K562 (cell line): Measurements from ENCODE around the gene FGF14. TPM values are rescaled to one million over a fixed set of nuclear protein-coding genes. Genes with fewer than 3 reads are reported as not detected.

Experiments
- ATAC-seq: fragments of 200-7000 bp; cut with Tn5 transposase; 3 replicates; pipeline ENCODE4 v1.9.1; 2020; ENCODE audit warnings: moderate library complexity
- BruUV-seq: library from RNA; stranded (reverse); fragments of 400-500 nt; replicated peaks from 2 replicates; lab custom pipeline; 2021; lab: Mats Ljungman, UMichigan
- CTCF ChIA-PET: fragments of 300-600 bp; formaldehyde crosslinking; extraction: SDS; loops from one replicate; lab custom pipeline; 2021; ENCODE audit warnings: low intra/inter-chr PET ratio; lab: Yijun Ruan, JAX
- POLR2A ChIA-PET: fragments of 300-600, 350-650 bp; sonication (Branson Sonifier 250); formaldehyde crosslinking; extraction: SDS; loops from one replicate; lab custom pipeline; 2021; ENCODE audit warnings: antibody characterized with exemption, inconsistent platforms; lab: Yijun Ruan, JAX
- DNase-seq, 4 experiments: peaks; one replicate each; pipeline versions ENCODE4 v3.0.0 to v3.0.0-alpha.2; 2011 to 2018; ENCODE audit warnings: low spot score in 3 of 4, mixed read lengths in 3 of 4; ENCODE audit errors: extremely low read depth in 1 of 4
- FAIRE-seq: peaks from 2 replicates; lab custom pipeline; 2011; peaks lifted over from hg19 to GRCh38; lab: Jason Lieb, UNC
- H2AFZ ChIP-seq: 2 replicates; pipeline ENCODE4 v1.6.0; 2011; ENCODE audit warnings: low read depth, low read length, control low read depth, inconsistent platforms
- H3K27ac ChIP-seq: fragments of 200-600 bp; 3 replicates; pipeline ENCODE4 v1.8.0; 2011; ENCODE audit warnings: low read depth, mild to moderate bottlenecking, control low read depth, inconsistent platforms, low read length, moderate library complexity, mixed read lengths; ENCODE audit errors: extremely low read depth
- H3K27me3 ChIP-seq, 2 experiments: fragments of 300-600 bp in 1 of 2; 2 replicates in 1 of 2; 3 replicates in 1 of 2; pipeline versions ENCODE4 v1.6.0 to v1.8.0; 2011; ENCODE audit warnings: inconsistent platforms in 2 of 2, low read length in 2 of 2, mild to moderate bottlenecking in 1 of 2, mixed read lengths in 1 of 2, moderate library complexity in 1 of 2; ENCODE audit not compliant: control insufficient read depth in 2 of 2, insufficient read depth in 2 of 2
- H3K36me3 ChIP-seq: fragments of 300-600 bp; 3 replicates; pipeline ENCODE4 v1.8.0; 2011; ENCODE audit warnings: mild to moderate bottlenecking, low read length, inconsistent platforms; ENCODE audit not compliant: control insufficient read depth, insufficient read depth
- H3K4me1 ChIP-seq, 2 experiments: fragments of 200-600 bp in 1 of 2; replicated peaks in 1 of 2; 2 replicates in 1 of 2; 3 replicates in 1 of 2; pipeline versions ENCODE4 v1.5.1 to v1.8.0; 2011; ENCODE audit warnings: inconsistent platforms in 2 of 2, low read length in 2 of 2, mild to moderate bottlenecking in 1 of 2, mixed read lengths in 1 of 2, moderate library complexity in 1 of 2; ENCODE audit not compliant: control insufficient read depth in 2 of 2, insufficient read depth in 2 of 2
- H3K4me2 ChIP-seq: 2 replicates; pipeline ENCODE4 v1.6.1; 2011; ENCODE audit warnings: low read length, control low read depth, inconsistent platforms, mixed read lengths; ENCODE audit not compliant: insufficient read depth
- H3K4me3 ChIP-seq: fragments of 200-600 bp; sonication (generic), shearing (Covaris generic); 2 replicates; pipeline ENCODE4 v1.5.1; 2016; ENCODE audit warnings: control low read depth, inconsistent platforms
- H3K79me2 ChIP-seq: fragments of 200-600 bp; 3 replicates; pipeline ENCODE4 v1.8.0; 2011; ENCODE audit warnings: low read length, inconsistent platforms; ENCODE audit not compliant: control insufficient read depth, insufficient read depth
- H3K9ac ChIP-seq, 2 experiments: 2 replicates each; pipeline versions ENCODE4 v1.6.0 to v1.6.1; 2011; ENCODE audit warnings: low read depth in 2 of 2, low read length in 2 of 2, control low read depth in 1 of 2, inconsistent platforms in 1 of 2, mild to moderate bottlenecking in 1 of 2, mixed read lengths in 1 of 2; ENCODE audit not compliant: insufficient read depth in 1 of 2
- H3K9me1 ChIP-seq: one replicate; pipeline ENCODE4 v1.6.0; 2011; ENCODE audit warnings: inconsistent platforms, mild to moderate bottlenecking, low read length, moderate library complexity; ENCODE audit not compliant: control insufficient read depth, insufficient read depth
- H3K9me3 ChIP-seq: replicated peaks from 2 replicates; pipeline ENCODE4 v1.5.1; 2011; ENCODE audit warnings: low read depth, low read length, inconsistent platforms; ENCODE audit not compliant: control insufficient read depth, insufficient read depth
- H4K20me1 ChIP-seq: replicated peaks from 2 replicates; pipeline ENCODE4 v1.6.1; 2011; ENCODE audit warnings: low read length, inconsistent platforms, mixed read lengths; ENCODE audit not compliant: control insufficient read depth, insufficient read depth
- ERF ChIP-seq: fragments of 450-650 bp; formaldehyde crosslinking; IDR thresholded peaks from 2 replicates; pipeline ENCODE4 v1.4.0; 2020; ENCODE audit warnings: mild to moderate bottlenecking, mixed read lengths
- HDAC8 ChIP-seq: fragments of 450-650 bp; IDR thresholded peaks from 2 replicates; pipeline ENCODE4 v1.6.1; 2016; ENCODE audit warnings: mild to moderate bottlenecking, missing genetic modification characterization, moderate library complexity, missing compliant biosample characterization
- HNRNPL ChIP-seq: fragments of 200-400 bp; formaldehyde crosslinking; IDR thresholded peaks from 2 replicates; pipeline ENCODE4 v1.6.1; 2017; ENCODE audit warnings: low read depth, mild to moderate bottlenecking, low read length
- JUNB ChIP-seq: fragments of 450-650 bp; formaldehyde crosslinking; conservative IDR thresholded peaks from 2 replicates; pipeline ENCODE4 v1.4.0; 2020; ENCODE audit warnings: mild to moderate bottlenecking
- SIN3B ChIP-seq: fragments of 450-650 bp; IDR thresholded peaks from 2 replicates; pipeline ENCODE4 v1.6.1; 2017; ENCODE audit warnings: low read depth, mild to moderate bottlenecking, moderate library complexity
- SRSF1 ChIP-seq: fragments of 200-400 bp; formaldehyde crosslinking; IDR thresholded peaks from 2 replicates; pipeline ENCODE4 v1.6.1; 2017; ENCODE audit warnings: mild to moderate bottlenecking, low read depth, low read length, moderate library complexity
- TGIF2 ChIP-seq: sonication (generic); formaldehyde crosslinking; IDR thresholded peaks from 2 replicates; pipeline ENCODE4 v1.8.1; 2022; ENCODE audit warnings: mild to moderate bottlenecking, missing genetic modification reagents, moderate library complexity
- ZBTB1 ChIP-seq: sonication (generic); formaldehyde crosslinking; IDR thresholded peaks from 2 replicates; pipeline ENCODE4 v1.8.1; 2023; ENCODE audit warnings: missing genetic modification reagents, low read depth, mild to moderate bottlenecking, borderline replicate concordance
- ZNF717 ChIP-seq: fragments of 250-450 bp; sonication (Bioruptor Pico); IDR thresholded peaks from 2 replicates; pipeline ENCODE4 v1.5.0; 2021
- WGBS: fragments of 100-300 bp; shearing (Covaris generic); methylation state at CpG from one replicate; pipeline ENCODE4 v1.1.6; 2016; ENCODE audit warnings: low coverage, mixed read lengths; ENCODE audit not compliant: insufficient coverage; ENCODE audit errors: missing lambda C conversion rate; 5-methylcytosine and 5-hydroxymethylcytosine counted together
- in situ Hi-C: fragments of 300-500 bp; cut with MboI; formaldehyde crosslinking; loops from 4 replicates; pipeline ENCODE4 v1.15.0; 2018; ENCODE audit warnings: inconsistent platforms, mixed read lengths
- intact Hi-C: fragments of 100-400 bp; cut with micrococcal nuclease; formaldehyde crosslinking; loops from 2 replicates; pipeline ENCODE4 v1.14.2; 2022
- polyA plus RNA-seq, 8 experiments: library from polyadenylated mRNA; depleted of rRNA in 4 of 8; stranded (reverse) in 5 of 8; unstranded in 3 of 8; fragments of >200 nt; fragmentation: Nextera tagmentation in 2 of 8; fragmentation: Illumina TruSeq in 1 of 8; extraction: Ambion mirVana in 2 of 8; extraction: Trizol in 1 of 8; gene quantifications; 2 replicates each; pipeline versions ENCODE4 v1.2.1 to v1.2.3, GENCODE V29; 2011 to 2014; ENCODE audit warnings: inconsistent platforms in 1 of 8, missing spikeins in 1 of 8
- total RNA-seq, 7 experiments: library from RNA; depleted of rRNA in 6 of 7; stranded (reverse); fragments of >200 nt in 6 of 7; fragmentation: Illumina TruSeq in 2 of 7; extraction: Trizol in 2 of 7; gene quantifications; 2 replicates each; pipeline versions ENCODE4 v1.2.1 to v1.2.3, GENCODE V29; 2011 to 2021; ENCODE audit warnings: low replicate concordance in 1 of 7
- TF ChIP-seq, protein P1 (sequence below): fragments of 450-650 bp; IDR thresholded peaks from 2 replicates; pipeline ENCODE4 v1.6.1; 2014; ENCODE audit warnings: low read depth, mild to moderate bottlenecking, moderate library complexity, borderline replicate concordance
- TF ChIP-seq, protein P2 (sequence below): sonication (generic); formaldehyde crosslinking; IDR thresholded peaks from 2 replicates; pipeline ENCODE4 v1.8.0; 2022; ENCODE audit warnings: mild to moderate bottlenecking, missing genetic modification reagents
- TF ChIP-seq, protein P3 (sequence below): IDR thresholded peaks from 3 replicates; pipeline ENCODE4 v1.6.1; 2011; ENCODE audit warnings: borderline replicate concordance, mild to moderate bottlenecking, moderate library complexity; ENCODE audit not compliant: insufficient read length; ENCODE audit errors: extremely low read depth

Gene FGF14
- total and polyA plus RNA-seq, 9 of the 15 experiments (the other 6 are each of a cell fraction or from before 2014, with no cell fraction given) = not detected

DNA sequence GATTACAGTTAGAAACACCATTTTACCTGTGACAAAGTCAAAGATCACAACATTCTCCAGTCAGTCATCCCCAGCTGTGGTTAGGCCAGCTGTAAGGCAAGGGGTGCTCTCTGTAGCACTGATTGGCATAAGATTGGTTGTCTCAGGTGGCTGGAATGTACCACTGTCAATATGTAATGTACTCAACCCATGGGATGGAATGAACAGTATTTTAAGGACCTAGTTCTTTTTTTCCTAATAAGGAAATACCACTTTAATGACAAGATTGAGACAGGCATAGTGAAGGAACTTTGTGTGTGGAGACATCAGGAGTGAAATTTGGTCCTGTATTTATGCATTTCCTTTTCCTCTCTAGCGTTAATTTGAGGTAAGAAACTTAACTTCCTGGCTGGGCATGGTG is 638.7 kb downstream of the FGF14 start:
- TF ChIP-seq ERF (CRISPR knock-in tag) = no peak
- no peak for TF ChIP-seq HDAC8 (tag)
- TF ChIP-seq ZBTB1 (CRISPR knock-in tag) = no peak
- TF ChIP-seq TGIF2 (CRISPR knock-in tag) = no peak
- no peak for TF ChIP-seq ZNF717 (CRISPR knock-in tag)
- TF ChIP-seq, protein P1, sequence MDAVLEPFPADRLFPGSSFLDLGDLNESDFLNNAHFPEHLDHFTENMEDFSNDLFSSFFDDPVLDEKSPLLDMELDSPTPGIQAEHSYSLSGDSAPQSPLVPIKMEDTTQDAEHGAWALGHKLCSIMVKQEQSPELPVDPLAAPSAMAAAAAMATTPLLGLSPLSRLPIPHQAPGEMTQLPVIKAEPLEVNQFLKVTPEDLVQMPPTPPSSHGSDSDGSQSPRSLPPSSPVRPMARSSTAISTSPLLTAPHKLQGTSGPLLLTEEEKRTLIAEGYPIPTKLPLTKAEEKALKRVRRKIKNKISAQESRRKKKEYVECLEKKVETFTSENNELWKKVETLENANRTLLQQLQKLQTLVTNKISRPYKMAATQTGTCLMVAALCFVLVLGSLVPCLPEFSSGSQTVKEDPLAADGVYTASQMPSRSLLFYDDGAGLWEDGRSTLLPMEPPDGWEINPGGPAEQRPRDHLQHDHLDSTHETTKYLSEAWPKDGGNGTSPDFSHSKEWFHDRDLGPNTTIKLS = no peak
- TF ChIP-seq, protein P2, sequence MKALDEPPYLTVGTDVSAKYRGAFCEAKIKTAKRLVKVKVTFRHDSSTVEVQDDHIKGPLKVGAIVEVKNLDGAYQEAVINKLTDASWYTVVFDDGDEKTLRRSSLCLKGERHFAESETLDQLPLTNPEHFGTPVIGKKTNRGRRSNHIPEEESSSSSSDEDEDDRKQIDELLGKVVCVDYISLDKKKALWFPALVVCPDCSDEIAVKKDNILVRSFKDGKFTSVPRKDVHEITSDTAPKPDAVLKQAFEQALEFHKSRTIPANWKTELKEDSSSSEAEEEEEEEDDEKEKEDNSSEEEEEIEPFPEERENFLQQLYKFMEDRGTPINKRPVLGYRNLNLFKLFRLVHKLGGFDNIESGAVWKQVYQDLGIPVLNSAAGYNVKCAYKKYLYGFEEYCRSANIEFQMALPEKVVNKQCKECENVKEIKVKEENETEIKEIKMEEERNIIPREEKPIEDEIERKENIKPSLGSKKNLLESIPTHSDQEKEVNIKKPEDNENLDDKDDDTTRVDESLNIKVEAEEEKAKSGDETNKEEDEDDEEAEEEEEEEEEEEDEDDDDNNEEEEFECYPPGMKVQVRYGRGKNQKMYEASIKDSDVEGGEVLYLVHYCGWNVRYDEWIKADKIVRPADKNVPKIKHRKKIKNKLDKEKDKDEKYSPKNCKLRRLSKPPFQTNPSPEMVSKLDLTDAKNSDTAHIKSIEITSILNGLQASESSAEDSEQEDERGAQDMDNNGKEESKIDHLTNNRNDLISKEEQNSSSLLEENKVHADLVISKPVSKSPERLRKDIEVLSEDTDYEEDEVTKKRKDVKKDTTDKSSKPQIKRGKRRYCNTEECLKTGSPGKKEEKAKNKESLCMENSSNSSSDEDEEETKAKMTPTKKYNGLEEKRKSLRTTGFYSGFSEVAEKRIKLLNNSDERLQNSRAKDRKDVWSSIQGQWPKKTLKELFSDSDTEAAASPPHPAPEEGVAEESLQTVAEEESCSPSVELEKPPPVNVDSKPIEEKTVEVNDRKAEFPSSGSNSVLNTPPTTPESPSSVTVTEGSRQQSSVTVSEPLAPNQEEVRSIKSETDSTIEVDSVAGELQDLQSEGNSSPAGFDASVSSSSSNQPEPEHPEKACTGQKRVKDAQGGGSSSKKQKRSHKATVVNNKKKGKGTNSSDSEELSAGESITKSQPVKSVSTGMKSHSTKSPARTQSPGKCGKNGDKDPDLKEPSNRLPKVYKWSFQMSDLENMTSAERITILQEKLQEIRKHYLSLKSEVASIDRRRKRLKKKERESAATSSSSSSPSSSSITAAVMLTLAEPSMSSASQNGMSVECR = no peak
- TF ChIP-seq, protein P3, sequence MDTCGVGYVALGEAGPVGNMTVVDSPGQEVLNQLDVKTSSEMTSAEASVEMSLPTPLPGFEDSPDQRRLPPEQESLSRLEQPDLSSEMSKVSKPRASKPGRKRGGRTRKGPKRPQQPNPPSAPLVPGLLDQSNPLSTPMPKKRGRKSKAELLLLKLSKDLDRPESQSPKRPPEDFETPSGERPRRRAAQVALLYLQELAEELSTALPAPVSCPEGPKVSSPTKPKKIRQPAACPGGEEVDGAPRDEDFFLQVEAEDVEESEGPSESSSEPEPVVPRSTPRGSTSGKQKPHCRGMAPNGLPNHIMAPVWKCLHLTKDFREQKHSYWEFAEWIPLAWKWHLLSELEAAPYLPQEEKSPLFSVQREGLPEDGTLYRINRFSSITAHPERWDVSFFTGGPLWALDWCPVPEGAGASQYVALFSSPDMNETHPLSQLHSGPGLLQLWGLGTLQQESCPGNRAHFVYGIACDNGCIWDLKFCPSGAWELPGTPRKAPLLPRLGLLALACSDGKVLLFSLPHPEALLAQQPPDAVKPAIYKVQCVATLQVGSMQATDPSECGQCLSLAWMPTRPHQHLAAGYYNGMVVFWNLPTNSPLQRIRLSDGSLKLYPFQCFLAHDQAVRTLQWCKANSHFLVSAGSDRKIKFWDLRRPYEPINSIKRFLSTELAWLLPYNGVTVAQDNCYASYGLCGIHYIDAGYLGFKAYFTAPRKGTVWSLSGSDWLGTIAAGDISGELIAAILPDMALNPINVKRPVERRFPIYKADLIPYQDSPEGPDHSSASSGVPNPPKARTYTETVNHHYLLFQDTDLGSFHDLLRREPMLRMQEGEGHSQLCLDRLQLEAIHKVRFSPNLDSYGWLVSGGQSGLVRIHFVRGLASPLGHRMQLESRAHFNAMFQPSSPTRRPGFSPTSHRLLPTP = no peak
- no peak for TF ChIP-seq HNRNPL
- no peak for TF ChIP-seq JUNB (CRISPR knock-in tag)
- no peak for TF ChIP-seq SIN3B
- TF ChIP-seq SRSF1 = no peak
- no peak overlapping the region for H3K27ac ChIP-seq
- no peaks in the 10 kb centered on the region for H3K4me1 ChIP-seq
- H2AFZ ChIP-seq = no peak overlapping the region
- ATAC-seq (no peak), FAIRE-seq (no peak), DNase-seq (no peak)
- no TSS peak for BruUV-seq
- ChIA-PET CTCF (no interaction called here), POLR2A (no interaction called here)
- no peaks in the 10 kb centered on the region for H3K79me2 ChIP-seq
- H3K4me2 ChIP-seq = no peak overlapping the region
- no peaks in the 10 kb centered on the region for H3K36me3 ChIP-seq
- H3K9me3 ChIP-seq = no peaks in the 10 kb centered on the region
- no peak overlapping the region for H3K9ac ChIP-seq
- in situ Hi-C loops (no loop called here), intact Hi-C loops (no loop called here)
- WGBS = 0% methylated on average over 1 of the region's 1 CpG
- H3K9me1 ChIP-seq = no peaks in the 10 kb centered on the region
- no peaks in the 10 kb centered on the region for H4K20me1 ChIP-seq
- H3K4me3 ChIP-seq = no peak overlapping the region
- H3K27me3 ChIP-seq = no peaks in the 10 kb centered on the region
